ENCODE results near the gene LEMD1.

The LEMD1 gene, protein sequence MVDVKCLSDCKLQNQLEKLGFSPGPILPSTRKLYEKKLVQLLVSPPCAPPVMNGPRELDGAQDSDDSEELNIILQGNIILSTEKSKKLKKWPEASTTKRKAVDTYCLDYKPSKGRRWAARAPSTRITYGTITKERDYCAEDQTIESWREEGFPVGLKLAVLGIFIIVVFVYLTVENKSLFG

DNA sequence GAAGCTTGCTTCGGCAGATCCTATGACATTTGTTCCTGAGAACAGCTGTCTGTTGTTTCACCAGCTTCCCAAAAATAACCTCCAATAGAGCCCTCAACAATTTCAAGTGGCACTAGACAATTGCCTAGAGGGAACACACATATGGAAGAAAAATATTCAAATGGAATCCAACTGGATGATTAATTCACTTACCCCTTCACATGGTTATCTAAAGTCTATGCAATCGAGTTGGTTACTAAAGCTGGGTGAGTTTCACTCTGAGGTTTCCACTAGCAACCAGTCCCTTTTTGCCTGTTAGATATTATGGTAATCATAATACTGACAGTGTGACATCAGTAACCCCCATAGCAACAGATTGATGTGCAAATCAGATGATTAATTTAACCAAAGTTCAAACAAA, at the start of gene LEMD1:
Gene LEMD1, minus strand, starts transcription at position 259 of the 400 bp plus-strand sequence. CDS start 1,520 bp downstream, outside the sequence.
- in situ Hi-C loops (cut with MboI; ENCODE audit: low sequenced_read_pairs): no loop called here

DNA sequence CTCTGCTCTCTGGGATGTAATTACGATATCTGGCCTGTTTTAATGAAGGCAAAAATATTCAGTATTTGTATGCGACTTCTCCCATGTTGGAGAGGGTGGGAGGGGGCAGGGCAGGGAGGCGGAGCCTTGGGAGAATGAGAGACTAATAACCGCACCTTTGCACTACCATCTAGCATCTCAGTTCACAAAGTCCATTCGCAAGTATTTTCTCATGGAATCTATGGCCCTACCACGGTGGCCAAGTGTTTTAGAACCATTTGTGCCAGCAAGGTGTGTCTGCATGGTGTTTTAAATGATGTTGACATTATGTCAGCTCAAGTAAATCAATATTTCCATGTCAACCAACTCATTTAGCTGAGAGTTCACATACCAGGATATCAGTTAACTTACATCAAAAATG, 48.3 kb upstream of the LEMD1 start:
- in situ Hi-C loops (cut with MboI; ENCODE audit: low sequenced_read_pairs): no loop called here

DNA sequence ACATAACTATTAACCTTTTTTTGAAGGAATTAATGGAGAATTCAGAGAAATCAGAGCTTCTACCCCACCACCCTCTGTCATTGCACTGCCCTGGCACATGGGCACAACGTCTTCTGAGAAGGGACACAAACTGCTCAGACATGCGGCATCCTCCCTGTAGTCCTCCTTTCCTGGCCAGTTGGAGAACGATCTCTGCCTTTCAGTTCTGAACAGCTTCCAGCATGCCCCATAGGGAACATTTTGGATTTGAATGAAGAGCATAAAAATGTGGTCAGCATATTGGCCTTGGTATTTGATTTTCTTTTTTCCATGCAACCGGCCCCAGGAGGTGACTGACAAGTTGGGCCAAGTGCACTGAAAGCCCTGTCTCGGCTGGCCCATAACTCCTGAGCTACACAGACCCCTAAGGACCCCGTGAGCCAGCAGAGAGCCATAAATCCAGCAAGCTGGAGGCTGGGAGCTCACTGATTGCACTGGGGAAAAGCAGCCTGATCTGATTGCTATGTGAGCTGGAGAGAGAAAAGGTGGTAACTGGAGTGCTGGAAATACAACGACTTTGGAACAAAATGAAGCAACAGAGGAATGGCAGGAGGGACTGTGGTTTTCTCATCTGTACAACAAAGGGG, 44.9 kb upstream of the LEMD1 start:
- in situ Hi-C loops (cut with MboI; ENCODE audit: low sequenced_read_pairs): no loop called here

DNA sequence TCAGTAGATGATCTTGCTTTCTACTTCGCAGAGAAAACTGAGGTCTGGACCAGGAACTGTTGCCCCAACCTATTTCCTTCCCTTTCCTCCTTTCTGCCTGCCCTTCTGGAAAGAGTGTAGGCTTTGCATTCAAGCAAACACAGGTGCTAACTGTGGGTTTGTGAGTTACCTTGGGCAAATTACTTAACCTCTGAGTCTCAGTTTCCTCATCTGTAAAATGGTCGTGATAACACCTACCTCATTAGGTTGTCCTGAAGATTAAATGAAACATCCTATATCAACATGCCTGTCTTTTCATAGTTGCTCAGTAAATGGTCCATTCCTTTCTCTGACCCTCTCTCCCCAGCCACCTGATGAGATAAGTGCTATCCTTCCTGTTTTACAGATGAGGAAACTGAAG, 43.5 kb upstream of the LEMD1 start:
- in situ Hi-C loops (cut with MboI; ENCODE audit: low sequenced_read_pairs): no loop called here

DNA sequence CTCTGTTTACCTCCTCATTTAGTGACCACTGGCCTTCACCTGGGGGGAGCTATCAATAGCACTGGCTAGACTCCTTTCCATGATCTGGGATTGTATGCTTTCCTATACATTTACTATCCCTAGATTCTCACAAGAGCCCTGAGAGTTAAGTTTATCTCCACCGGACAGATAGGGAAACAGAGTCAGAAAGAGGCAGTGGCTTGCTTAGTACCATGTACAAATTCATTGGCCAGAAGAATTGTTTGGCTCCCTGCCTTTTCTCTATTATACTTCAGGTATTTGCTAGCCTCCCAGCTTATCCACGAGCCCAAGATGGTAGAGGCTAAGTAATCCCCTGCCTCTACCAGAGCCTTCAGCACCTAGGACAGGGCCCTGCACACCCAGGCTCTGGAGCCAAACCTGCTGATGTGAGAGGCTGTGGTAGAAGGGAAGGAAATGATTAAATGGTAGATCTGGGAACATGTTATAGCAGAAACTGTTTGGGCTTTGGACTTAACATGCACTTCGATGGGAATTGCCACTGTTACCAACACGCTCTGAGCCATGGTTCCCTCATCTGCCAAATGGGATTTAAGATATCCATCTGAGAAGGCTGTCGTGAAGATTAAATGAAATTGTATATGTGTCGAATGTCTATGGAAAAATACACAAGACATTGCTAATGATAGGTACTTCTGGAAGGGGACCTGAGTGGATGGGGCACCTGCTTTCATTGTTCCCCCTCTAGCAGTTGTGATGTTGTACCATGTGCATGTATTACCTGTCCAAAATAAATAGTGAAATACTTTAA, 37.1 kb upstream of the LEMD1 start:
- in situ Hi-C loops (cut with MboI; ENCODE audit: low sequenced_read_pairs): no loop called here

DNA sequence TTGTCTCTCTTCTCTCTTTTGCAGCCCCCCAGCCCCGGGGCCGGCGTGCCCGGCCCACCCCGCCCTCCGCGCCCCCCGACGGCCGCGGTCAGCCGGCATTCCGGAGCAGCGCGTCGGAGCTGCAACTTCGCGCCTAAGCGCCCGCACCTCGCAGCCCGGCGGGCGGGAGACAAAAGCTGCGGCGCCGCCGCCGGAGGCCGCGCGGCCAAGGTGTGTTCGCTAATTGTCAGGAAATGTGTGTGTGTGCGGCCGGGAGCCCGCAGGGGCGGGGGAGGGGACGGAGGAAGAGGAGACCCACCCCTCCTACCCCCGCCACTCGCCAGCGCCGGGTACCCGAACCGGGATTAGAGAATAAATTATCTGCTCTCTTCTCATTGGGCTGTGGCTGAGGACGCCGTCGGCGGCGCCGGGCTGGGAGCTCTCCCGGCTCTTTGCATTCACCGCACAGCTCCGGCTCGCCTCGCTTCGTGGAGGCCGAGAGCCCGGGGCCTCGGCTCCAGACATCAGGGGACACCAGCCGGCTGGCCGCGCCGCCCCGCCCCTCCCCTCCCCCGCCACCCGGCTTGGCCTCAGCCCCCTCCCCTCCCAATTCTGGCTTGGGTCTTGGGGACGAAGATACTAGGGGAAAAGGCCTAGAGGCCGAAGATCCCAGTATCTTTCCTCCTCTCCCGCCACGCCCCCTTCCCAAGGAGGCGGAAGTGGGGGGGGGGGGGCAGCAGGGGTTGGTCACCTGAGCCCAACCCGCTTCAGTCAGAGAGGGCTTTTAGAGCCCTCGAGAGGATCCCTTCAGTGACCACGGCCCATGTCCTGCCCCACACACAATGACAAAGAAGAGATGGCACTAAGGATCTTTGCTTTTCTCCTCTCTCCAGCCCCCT, 35.3 kb upstream of the LEMD1 start:
- in situ Hi-C loops (cut with MboI; ENCODE audit: low sequenced_read_pairs): no loop called here

DNA sequence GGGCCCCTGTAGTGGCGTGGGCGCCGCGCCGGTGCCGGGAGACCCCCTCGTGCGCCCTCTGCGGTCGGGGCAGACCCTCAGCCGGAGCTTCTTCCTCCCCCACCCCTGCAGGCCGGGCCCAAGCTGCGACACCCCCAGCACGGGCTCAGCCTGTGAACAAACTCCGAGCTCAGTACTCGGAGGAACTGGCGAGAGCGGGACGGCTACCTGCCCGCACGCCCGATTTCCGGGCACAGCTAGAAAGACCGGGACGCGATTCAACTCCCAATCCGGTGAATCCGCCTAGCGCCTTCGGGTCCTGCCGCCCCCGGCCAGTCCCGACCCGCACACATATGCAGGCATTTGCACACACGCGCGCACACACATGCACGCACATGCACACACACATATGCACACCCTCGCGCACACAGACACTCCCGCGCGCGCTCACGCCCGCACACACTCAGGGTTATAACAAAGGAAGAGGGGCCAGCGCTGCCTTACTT, 34.6 kb upstream of the LEMD1 start:
- in situ Hi-C loops (cut with MboI; ENCODE audit: low sequenced_read_pairs): no loop called here

DNA sequence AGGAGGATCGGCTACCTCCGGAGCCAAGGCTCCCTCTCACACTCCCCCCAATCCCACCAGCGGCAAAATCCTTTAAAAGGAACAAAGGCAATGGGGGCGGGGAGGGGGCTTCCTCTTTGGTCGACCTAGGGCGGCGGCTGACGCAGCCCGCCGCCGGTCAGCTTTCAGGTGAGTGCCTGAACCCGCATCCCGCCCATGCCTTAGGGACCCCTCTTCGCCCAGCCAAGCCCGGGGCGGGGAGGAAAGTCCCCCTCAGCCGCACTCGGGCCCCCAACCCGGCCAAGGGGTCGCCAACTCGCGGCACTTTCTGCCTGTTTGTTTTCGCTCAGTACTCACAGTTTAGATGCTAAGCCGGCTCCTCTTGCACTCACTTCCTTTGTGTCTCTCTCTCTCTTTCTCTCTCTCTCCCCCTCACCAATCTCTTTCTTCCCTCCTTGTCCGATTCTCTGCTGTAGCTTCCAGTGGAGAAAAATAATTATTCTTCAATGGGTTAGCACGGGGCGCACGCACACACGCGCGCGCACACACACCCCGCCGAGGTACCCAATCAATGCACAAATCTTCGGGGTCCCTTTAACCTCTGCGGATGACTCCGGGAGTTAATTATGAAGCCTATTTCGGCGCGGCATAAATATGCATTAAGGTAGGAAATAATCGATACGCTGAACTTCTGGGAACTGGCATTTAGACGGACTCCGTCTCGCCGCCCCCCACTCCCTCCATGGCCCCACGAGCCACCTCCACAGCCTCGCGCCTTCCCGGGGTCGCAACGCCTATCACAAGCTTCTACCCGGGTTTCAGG, 33.9 kb upstream of the LEMD1 start, which contains the start of gene BLACAT1:
Gene BLACAT1, minus strand, starts transcription at position 465 of the 802 bp plus-strand sequence.
- in situ Hi-C loops (cut with MboI; ENCODE audit: low sequenced_read_pairs): no loop called here

DNA sequence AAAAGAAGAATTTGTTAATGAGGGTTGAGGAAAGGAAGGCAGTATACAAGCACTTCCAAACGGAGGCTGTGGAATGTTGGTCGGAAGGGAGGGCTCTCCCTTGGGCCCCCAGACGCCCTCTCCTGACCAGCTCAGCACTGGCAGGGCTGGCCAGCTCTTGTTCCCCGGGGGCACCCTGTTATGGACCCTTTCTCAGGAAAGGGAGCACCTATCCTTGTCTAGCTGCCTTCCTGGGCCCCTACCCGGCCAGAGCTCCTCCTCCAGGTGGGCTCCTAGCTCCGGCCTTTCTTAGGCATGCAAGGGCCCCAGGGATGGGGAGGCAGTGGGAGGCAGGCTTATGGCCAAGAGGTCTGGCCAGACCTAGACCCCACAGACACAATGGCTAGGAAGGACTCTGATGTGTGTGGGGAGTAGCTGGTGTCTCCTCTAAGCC, 33.1 kb upstream of the LEMD1 start:
- in situ Hi-C loops (cut with MboI; ENCODE audit: low sequenced_read_pairs): no loop called here

DNA sequence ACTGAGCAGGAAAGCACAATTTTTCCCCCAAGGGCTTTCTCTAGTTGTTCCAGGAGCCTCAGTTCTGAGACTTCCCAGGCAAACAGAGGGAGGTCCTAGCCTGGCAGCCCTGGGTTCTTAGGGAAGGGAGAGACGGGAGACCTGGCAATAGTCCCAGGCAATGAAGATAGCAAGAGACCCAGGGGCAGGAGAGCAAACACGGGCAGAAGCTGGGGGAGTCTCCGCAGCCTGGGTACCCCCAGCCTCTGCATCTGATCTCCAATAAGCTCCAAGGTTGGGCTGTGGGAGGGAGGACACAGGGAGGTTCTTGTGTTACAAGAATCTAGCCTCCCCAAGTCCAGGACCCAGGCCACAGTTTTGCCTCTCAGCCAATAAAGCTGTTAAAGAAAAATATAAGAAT, 31.6 kb upstream of the LEMD1 start:
- in situ Hi-C loops (cut with MboI; ENCODE audit: low sequenced_read_pairs): no loop called here

DNA sequence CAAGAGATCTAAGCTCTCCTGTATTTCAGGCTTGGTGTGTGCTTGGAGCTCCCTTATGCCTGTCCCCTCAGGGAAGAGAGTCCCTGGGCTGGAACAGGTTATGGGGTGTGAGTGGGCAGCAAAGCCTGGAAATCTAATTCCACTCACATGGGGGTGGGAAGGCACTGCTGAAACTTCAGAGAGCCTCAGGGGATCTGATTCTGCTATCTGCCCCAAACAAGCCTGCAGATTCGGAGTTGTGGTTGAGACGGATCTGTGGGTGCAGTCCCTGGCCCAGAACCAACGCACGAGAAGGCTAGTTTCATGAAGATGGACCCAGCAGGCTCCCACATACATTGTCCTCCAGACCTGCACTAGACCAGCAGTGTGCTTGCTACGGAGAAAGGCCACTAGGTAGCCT, 31.1 kb upstream of the LEMD1 start:
- in situ Hi-C loops (cut with MboI; ENCODE audit: low sequenced_read_pairs): no loop called here

DNA sequence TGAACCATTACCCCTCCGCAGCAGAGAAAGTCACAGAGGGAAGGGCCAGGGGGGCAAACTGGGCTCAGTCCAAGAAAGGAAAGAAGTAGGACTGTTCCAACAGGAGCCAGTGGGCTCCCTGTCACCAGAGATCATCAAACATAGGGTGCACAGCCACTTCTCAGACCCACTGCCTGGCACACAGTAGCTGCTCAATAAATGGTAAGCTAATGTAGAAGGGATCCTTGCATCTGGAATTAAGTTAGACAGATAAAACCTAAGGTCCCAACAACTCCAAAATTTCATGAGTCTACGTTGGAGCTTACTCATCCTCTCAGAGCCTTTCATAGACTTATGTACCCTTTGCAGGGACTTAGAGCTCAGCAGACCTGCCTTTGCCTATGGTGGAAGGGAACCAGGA, 30.5 kb upstream of the LEMD1 start:
- in situ Hi-C loops (cut with MboI; ENCODE audit: low sequenced_read_pairs): no loop called here

DNA sequence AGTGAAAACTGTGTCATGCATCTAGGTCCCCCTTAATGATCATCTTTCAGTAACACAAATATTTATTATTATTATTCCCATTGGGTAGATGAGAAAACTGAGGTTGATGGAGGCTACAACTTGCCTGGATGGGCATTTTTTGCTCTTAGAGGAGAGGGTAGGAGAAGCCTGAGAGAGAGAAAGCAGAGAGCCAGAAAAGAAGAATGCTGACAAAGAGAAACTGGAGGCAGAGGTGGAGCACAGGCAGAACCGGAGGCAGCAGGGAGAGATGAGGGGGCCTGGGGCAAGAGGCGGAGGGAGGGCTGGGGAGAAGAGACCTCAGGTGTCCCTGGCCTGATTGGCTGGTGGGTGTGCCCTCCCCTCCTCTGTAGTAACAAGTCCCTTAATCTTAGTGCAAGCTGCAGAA, 29.9 kb upstream of the LEMD1 start:
- in situ Hi-C loops (cut with MboI; ENCODE audit: low sequenced_read_pairs): no loop called here

DNA sequence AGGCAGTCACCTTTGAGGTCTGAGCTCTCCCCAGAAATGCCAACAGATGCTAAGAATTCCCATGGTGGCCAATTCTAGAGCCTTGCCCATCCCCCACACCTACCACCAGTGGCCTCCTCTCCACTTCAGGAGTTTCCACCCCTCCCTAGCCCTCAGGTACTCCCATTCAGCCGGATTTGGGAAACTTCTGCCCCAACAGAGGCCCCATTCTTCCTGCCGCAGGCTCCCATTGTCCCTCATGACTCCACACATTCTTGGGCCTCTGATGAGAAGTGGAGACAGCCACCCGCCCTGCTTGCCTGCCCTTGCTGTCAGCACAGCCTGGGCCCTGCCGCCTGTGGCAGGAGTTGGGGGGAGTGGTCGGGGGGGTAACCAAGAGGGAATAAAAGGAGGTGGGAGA, 29.3 kb upstream of the LEMD1 start:
- in situ Hi-C loops (cut with MboI; ENCODE audit: low sequenced_read_pairs): no loop called here

DNA sequence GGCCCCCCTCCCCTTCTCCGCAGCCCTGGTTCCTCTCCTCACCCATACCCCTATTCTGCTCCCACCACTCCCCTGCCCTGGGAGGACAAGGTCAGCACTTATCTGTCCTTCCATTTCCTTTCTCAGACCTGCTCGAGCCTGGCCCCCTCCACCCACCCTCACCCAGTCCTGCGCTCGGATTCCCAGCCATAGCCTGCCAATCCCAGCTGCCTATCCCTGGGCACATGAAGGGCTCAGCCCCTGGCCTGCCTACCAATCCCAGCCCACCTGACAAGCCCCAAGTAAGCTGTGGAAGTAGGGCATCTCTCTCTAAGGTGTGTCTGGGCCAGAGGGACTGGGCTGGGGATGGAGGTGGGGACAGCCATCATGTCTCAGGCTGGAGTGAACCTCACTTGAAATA, 28.6 kb upstream of the LEMD1 start:
- in situ Hi-C loops (cut with MboI; ENCODE audit: low sequenced_read_pairs): no loop called here

DNA sequence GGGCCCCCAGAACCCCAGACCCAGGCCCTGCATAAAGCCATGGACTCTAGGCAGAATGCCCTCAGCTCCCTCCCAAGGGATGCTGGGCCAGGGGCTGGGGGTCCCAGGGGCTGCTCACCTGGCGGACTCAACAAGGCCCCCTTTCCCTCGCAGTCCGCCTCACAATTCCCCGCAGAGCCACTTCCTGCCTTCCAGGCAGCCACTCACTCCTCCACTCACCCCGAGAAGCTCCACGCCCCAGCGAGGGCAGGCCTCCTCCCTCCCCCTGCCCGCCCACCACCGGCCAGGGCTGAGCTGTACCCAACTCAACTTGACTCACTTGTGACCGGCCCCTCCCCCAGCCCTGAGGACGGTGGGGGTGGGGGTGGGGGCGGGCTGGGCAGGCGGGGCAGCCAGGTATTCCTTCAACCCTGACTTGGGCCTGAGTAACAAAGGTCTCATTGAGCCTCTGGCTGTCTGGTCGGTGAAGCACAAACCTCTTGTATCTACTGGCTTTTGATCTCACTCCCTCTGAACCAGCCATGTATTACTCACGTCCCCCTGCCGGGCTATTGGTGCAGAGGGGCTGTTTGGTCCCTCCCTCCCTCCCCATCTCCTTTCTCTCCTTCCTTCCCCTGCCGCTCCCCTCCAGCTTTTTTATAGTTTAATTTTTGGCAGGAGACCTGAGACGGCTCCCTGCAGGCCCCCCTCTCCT, 28.0 kb upstream of the LEMD1 start:
- in situ Hi-C loops (cut with MboI; ENCODE audit: low sequenced_read_pairs): no loop called here

DNA sequence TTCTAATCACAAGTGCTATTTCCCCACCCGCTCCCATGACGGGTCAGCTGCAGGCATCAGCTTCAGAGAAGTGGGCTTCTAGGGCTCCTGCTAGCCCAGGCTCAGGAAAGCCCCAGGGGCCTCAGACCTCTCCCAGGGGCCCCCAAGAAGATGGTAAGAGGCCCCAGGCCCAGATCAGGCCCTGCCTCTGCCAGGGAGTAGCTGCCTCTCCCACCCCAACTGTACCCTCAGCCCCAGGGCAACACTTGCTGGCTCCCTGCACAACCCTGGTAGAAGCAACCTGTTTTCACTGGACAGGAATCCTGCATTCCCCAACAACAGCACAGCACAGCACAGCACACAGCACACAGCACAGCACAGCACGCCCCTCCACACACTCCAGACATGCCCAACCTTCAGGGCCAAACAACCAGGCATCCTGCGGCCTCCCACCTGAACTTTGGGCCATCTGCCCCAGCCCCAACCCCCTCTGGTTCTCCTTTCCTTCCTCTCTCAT, 27.4 kb upstream of the LEMD1 start:
- in situ Hi-C loops (cut with MboI; ENCODE audit: low sequenced_read_pairs): no loop called here

DNA sequence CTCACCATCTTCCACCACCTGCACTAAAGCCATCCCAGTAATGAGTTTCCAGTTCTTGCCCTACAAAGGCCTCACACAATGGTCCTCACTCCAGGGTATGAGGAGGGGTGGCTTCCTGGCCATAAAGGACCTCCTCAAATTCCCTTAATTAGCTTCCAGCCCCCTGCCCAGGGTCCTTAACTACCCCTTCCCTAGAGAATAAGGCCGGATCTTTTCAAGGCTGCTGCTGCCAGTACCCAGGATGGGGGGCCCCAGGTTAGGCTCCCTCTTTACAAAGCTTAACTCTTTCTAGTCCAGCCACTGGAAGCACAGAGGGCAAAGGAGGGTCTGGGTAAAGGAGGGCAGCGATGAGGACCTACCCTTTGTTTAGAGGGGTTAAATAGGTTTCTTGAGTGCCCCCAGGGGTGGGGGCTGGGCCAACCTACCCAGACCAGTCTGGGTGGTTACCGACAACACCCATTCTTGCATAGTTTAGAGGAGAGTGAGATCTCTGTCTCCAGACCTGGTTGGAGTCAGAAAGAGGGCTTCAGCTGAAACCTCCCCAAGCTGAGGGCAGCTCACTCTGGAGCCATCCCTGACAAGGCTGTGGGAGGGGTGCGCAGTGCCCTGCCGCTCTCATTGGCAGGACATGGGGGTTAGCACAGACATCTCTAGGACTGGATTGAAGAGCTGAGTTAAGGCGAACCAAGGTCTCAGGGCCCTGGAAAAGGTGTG, 26.8 kb upstream of the LEMD1 start:
- in situ Hi-C loops (cut with MboI; ENCODE audit: low sequenced_read_pairs): no loop called here
